SK-N-SH (cell line): ENCODE measurements around the gene DCDC1. TPM values are rescaled to one million over a fixed set of nuclear protein-coding genes. Genes with fewer than 3 reads are reported as not detected.

Experiments used
- CTCF ChIA-PET: fragments of 300-600, 350-600 bp; formaldehyde crosslinking; extraction: SDS; loops from one replicate; lab custom pipeline; 2021; lab: Yijun Ruan, JAX
- POLR2A ChIA-PET: fragments of 350-600 bp; sonication (Branson Sonifier 250); formaldehyde crosslinking; extraction: SDS; loops from one replicate; lab custom pipeline; 2020; ENCODE audit warnings: antibody characterized with exemption, inconsistent platforms; lab: Yijun Ruan, JAX
- DNase-seq: peaks from one replicate; pipeline ENCODE4 v3.0.0; 2012
- H2AFZ ChIP-seq: fragments of 200-600 bp; sonication (generic); 2 replicates; pipeline ENCODE4 v1.8.1; 2016; ENCODE audit warnings: antibody characterized with exemption, mild to moderate bottlenecking, low read depth
- H3F3A ChIP-seq: fragments of 200-600 bp; sonication (generic); replicated peaks from 2 replicates; pipeline ENCODE3; 2016; ENCODE audit warnings: antibody characterized with exemption, mild to moderate bottlenecking; ENCODE audit not compliant: insufficient read depth
- H3K27ac ChIP-seq, 2 experiments: fragments of 200-500 bp in 1 of 2; fragments of 200-600 bp in 1 of 2; sonication (Bioruptor generic) in 1 of 2; sonication (generic), shearing (Covaris generic) in 1 of 2; 2 replicates each; pipeline versions ENCODE4 v1.5.1 to v1.6.1; 2014 to 2016; ENCODE audit warnings: low read depth in 2 of 2, inconsistent platforms in 1 of 2, low read length in 1 of 2, mild to moderate bottlenecking in 1 of 2, mixed read lengths in 1 of 2
- H3K27me3 ChIP-seq: fragments of 200-600 bp; sonication (generic), shearing (Covaris generic); 2 replicates; pipeline ENCODE4 v1.6.1; 2016; ENCODE audit warnings: mixed run types; ENCODE audit not compliant: insufficient read depth
- H3K36me3 ChIP-seq, 2 experiments: fragments of 200-500 bp in 1 of 2; fragments of 200-600 bp in 1 of 2; sonication (Bioruptor generic) in 1 of 2; sonication (generic) in 1 of 2; replicated peaks in 1 of 2; 2 replicates each; pipeline versions ENCODE3 to v1.5.1; 2014 to 2016; ENCODE audit warnings: low read length in 1 of 2, mild to moderate bottlenecking in 1 of 2; ENCODE audit not compliant: insufficient read depth in 2 of 2, control insufficient read depth in 1 of 2
- H3K4me1 ChIP-seq, 2 experiments: fragments of 200-500 bp in 1 of 2; fragments of 200-600 bp in 1 of 2; sonication (Bioruptor generic) in 1 of 2; sonication (generic), shearing (Covaris generic) in 1 of 2; 2 replicates each; pipeline versions ENCODE4 v1.5.1 to v1.6.1; 2014 to 2016; ENCODE audit warnings: low read depth in 1 of 2, low read length in 1 of 2, mixed run types in 1 of 2; ENCODE audit not compliant: insufficient read depth in 2 of 2, control insufficient read depth in 1 of 2
- H3K4me2 ChIP-seq: fragments of 200-600 bp; sonication (generic), shearing (Covaris generic); 2 replicates; pipeline ENCODE4 v1.6.1; 2017; ENCODE audit warnings: mixed run types
- H3K4me3 ChIP-seq, 2 experiments: fragments of 200-500 bp in 1 of 2; fragments of 200-600 bp in 1 of 2; sonication (Bioruptor generic) in 1 of 2; sonication (generic), shearing (Covaris generic) in 1 of 2; 2 replicates each; pipeline versions ENCODE4 v1.5.1 to v1.8.1; 2014 to 2016; ENCODE audit warnings: low read depth in 2 of 2, inconsistent platforms in 1 of 2, low read length in 1 of 2, mild to moderate bottlenecking in 1 of 2, mixed read lengths in 1 of 2, moderate library complexity in 1 of 2
- H3K79me2 ChIP-seq: fragments of 200-600 bp; sonication (generic); 2 replicates; pipeline ENCODE4 v1.8.1; 2017; ENCODE audit warnings: mild to moderate bottlenecking; ENCODE audit not compliant: insufficient read depth
- H3K9ac ChIP-seq: fragments of 200-600 bp; sonication (generic); 2 replicates; pipeline ENCODE4 v1.6.1; 2017; ENCODE audit warnings: mixed run types
- H3K9me2 ChIP-seq: fragments of 200-600 bp; sonication (generic); 2 replicates; pipeline ENCODE4 v1.6.1; 2017; ENCODE audit warnings: mixed run types
- H3K9me3 ChIP-seq: fragments of 200-600 bp; sonication (generic); 2 replicates; pipeline ENCODE4 v1.6.1; 2017; ENCODE audit warnings: mixed run types, mild to moderate bottlenecking, moderate library complexity
- H4K20me1 ChIP-seq: fragments of 200-600 bp; sonication (generic); 2 replicates; pipeline ENCODE4 v1.6.1; 2017; ENCODE audit warnings: mild to moderate bottlenecking, mixed run types; ENCODE audit not compliant: insufficient read depth
- ELF1 ChIP-seq: IDR thresholded peaks from 2 replicates; pipeline ENCODE4 v1.4.0; 2012
- EZH2phosphoT487 ChIP-seq: fragments of 200-600 bp; sonication (generic); IDR thresholded peaks from 2 replicates; pipeline ENCODE4 v1.6.1; 2017; ENCODE audit warnings: low read depth, mixed run types, mild to moderate bottlenecking, antibody characterized with exemption, moderate library complexity, borderline replicate concordance
- FOSL2 ChIP-seq: IDR thresholded peaks from 2 replicates; pipeline ENCODE4 v1.4.0; 2012; ENCODE audit warnings: low read depth, mild to moderate bottlenecking, moderate library complexity, borderline replicate concordance
- FOXJ3 ChIP-seq: sonication (generic); formaldehyde crosslinking; IDR thresholded peaks from 2 replicates; pipeline ENCODE4 v1.5.1; 2020; ENCODE audit warnings: mild to moderate bottlenecking, missing genetic modification reagents
- FOXM1 ChIP-seq: IDR thresholded peaks from 2 replicates; pipeline ENCODE4 v1.4.0; 2012; ENCODE audit warnings: low read depth, mild to moderate bottlenecking
- GABPA ChIP-seq: IDR thresholded peaks from 2 replicates; pipeline ENCODE4 v1.4.0; 2012; ENCODE audit warnings: low read depth, mild to moderate bottlenecking
- GATA2 ChIP-seq: sonication (generic); formaldehyde crosslinking; IDR thresholded peaks from 2 replicates; pipeline ENCODE4 v1.5.0; 2020; ENCODE audit warnings: mild to moderate bottlenecking, missing genetic modification reagents
- IRF3 ChIP-seq: fragments of 150-350 bp; IDR thresholded peaks from 2 replicates; pipeline ENCODE4 v1.6.1; 2016; ENCODE audit warnings: mild to moderate bottlenecking, low read depth, low read length
- NFIC ChIP-seq: IDR thresholded peaks from 2 replicates; pipeline ENCODE4 v1.4.0; 2012; ENCODE audit warnings: borderline replicate concordance
- PBX3 ChIP-seq: IDR thresholded peaks from 2 replicates; pipeline ENCODE4; 2012
- POLR2AphosphoS5 ChIP-seq: IDR thresholded peaks from 2 replicates; pipeline ENCODE4 v1.6.1; 2012; ENCODE audit warnings: low read depth, low read length
- REST ChIP-seq: IDR thresholded peaks from 2 replicates; pipeline ENCODE4 v1.6.1; 2012; ENCODE audit warnings: mild to moderate bottlenecking, low read depth, low read length, moderate library complexity
- RFX5 ChIP-seq: IDR thresholded peaks from 2 replicates; pipeline ENCODE4 v1.6.1; 2012; ENCODE audit warnings: mild to moderate bottlenecking, improper control_type of control experiment, low read length
- SIN3A ChIP-seq: IDR thresholded peaks from 2 replicates; pipeline ENCODE4 v1.6.1; 2012; ENCODE audit warnings: low read depth, mild to moderate bottlenecking, low read length, moderate library complexity, borderline replicate concordance
- SMC3 ChIP-seq: IDR thresholded peaks from 2 replicates; pipeline ENCODE4 v1.6.1; 2012; ENCODE audit warnings: low read depth, low read length, improper control_type of control experiment
- TAF1 ChIP-seq: IDR thresholded peaks from 2 replicates; pipeline ENCODE4 v1.6.1; 2012; ENCODE audit warnings: low read depth, mild to moderate bottlenecking, low read length, moderate library complexity, borderline replicate concordance
- USF1 ChIP-seq: IDR thresholded peaks from 2 replicates; pipeline ENCODE4 v1.4.0; 2012; ENCODE audit warnings: low read depth, borderline replicate concordance
- USF2 ChIP-seq: fragments of 150-350 bp; IDR thresholded peaks from 2 replicates; pipeline ENCODE4 v1.6.1; 2017; ENCODE audit warnings: antibody characterized with exemption, low read length, low read depth, borderline replicate concordance
- YY1 ChIP-seq: IDR thresholded peaks from 2 replicates; pipeline ENCODE4 v1.4.0; 2012; ENCODE audit warnings: low read depth, mild to moderate bottlenecking
- ZBTB33 ChIP-seq: IDR thresholded peaks from 2 replicates; pipeline ENCODE4 v1.4.0; 2012; ENCODE audit warnings: low read depth, borderline replicate concordance
- WGBS: methylation state at CpG from one replicate; pipeline ENCODE4 v1.1.6; 2017; ENCODE audit warnings: low lambda C conversion rate; 5-methylcytosine and 5-hydroxymethylcytosine counted together
- polyA plus RNA-seq, 3 experiments: library from polyadenylated mRNA; depleted of rRNA; stranded (reverse); fragments of >200 nt; gene quantifications; 2 replicates each; pipeline ENCODE4 v1.2.3, GENCODE V29; 2012

Gene DCDC1
- polyA plus RNA-seq, 1 of the 3 experiments (the other 2 are of a cell fraction), result 0.12 TPM

- Histone ChIP-seq H3K4me2 (no peak overlapping the region), H2AFZ (no peak overlapping the region), H3K27me3 (no peaks in the 10 kb centered on the region; the same call in 1 of the 2 replicates), H3K9me2 (no peaks in the 10 kb centered on the region), H3K9me3 (no peaks in the 10 kb centered on the region), H3F3A (no peaks in the 10 kb centered on the region), H3K36me3 (no peaks in the 10 kb centered on the region), H4K20me1 (no peaks in the 10 kb centered on the region), H3K79me2 (no peaks in the 10 kb centered on the region; the same call in 1 of the 2 replicates), H3K27ac (no peak overlapping the region), H3K9ac (no peak overlapping the region), H3K4me1 (peaks cover 0 to 9% of the 10 kb centered on the region in 2 experiments; a peak in 1 of 4 replicates), H3K4me3 (no peak overlapping the region)
- CTCF ChIA-PET, result interaction anchor here (0.7 to 4.0 kb wide), 25 partner anchors 9 to 1196 kb away, joined by 3 to 21 read pairs (median 4); no protein-coding TSS in a partner anchor
- POLR2A ChIA-PET, result no interaction called here
- DNase-seq, result no peak
- no peak for TF ChIP-seq FOXJ3 (CRISPR knock-in tag)
- no peak for TF ChIP-seq ELF1
- no peak for TF ChIP-seq NFIC
- TF ChIP-seq RFX5, result no peak
- TF ChIP-seq YY1, result no peak
- no peak for TF ChIP-seq SIN3A
- TF ChIP-seq IRF3, result no peak
- no peak for TF ChIP-seq GATA2
- TF ChIP-seq TAF1, result no peak
- TF ChIP-seq FOSL2, result no peak
- TF ChIP-seq FOXM1, result no peak
- TF ChIP-seq GABPA, result no peak
- no peak for TF ChIP-seq SMC3
- no peak for TF ChIP-seq EZH2phosphoT487
- TF ChIP-seq USF2, result no peak
- no peak for TF ChIP-seq POLR2AphosphoS5
- no peak for TF ChIP-seq ZBTB33
- TF ChIP-seq USF1, result no peak
- no peak for TF ChIP-seq REST
- TF ChIP-seq PBX3, result no peak
- WGBS, result 9% methylated on average over 2 of the region's 2 CpGs
These were observed 261.9 kb downstream of the DCDC1 start for GRCh38 chr11:31107649-31108048.
